ENCODE results near the gene PFDN1.

GRCh38 chr5:140197023-140197422, 105.9 kb downstream of the PFDN1 start:
- TF ChIP-seq CTCF (IDR thresholded peaks at IDR 0.05), result no peak
- no peak for TF ChIP-seq POLR2AphosphoS5 (IDR thresholded peaks at IDR 0.05)
